Frontal cortex (tissue), 4 donors: ENCODE results near the gene XIAP. TPM values are rescaled to one million over a fixed set of nuclear protein-coding genes. Genes with fewer than 3 reads are reported as not detected.
A peak's percentile ranks its signal among the peaks of the same experiment; 100 is the strongest.

Experiments
- DNase-seq, 2 donors: peaks; one replicate each; pipeline ENCODE4 v3.0.0; 2012; ENCODE audit warnings: low spot score in 2 of 2
- FAIRE-seq: peaks from 2 replicates; lab custom pipeline; 2012; peaks lifted over from hg19 to GRCh38; lab: Jason Lieb, UNC
- small RNA-seq: library from RNA; depleted of rRNA; stranded (forward); fragments of <200 nt; gene quantifications from one replicate; pipeline ENCODE3, GENCODE V24; 2014
- total RNA-seq: library from RNA; depleted of rRNA; stranded (reverse); fragments of >200 nt; gene quantifications from one replicate; pipeline ENCODE4 v1.2.3, GENCODE V29; 2014
- donor health status: control.
- donor health status: control.
- donor health status: control.

The XIAP gene
- total RNA-seq, 1 donor from 2014 or later = 77.5 TPM

- FAIRE-seq = no peak
- no peak for DNase-seq
Observed at GRCh38 chrX:123943074-123943473, 83.2 kb downstream of the XIAP start.

DNA sequence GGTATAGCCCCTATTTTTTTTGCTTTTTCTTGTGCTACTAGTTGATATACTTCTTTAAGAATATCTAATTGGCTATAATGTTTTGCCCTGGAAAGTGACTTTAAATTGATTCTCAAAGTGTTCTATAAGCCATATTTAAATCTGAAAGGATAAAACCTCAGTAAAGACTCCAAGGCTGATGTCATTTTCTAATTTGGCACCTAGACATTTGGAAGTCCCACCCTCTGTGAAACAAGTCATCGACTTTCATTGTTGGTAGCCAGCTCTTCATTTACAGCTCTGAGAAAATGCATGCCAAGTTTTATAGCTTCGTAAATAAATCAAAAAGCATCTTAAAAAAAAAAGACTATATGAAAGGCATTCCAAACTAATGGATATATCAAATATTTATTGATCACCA, 83.6 kb downstream of the XIAP start:
- DNase-seq (no peak), FAIRE-seq (no peak)

- DNase-seq (no peak), FAIRE-seq (no peak)
Observed at GRCh38 chrX:123949846-123950245, 90.0 kb downstream of the XIAP start.

- FAIRE-seq = no peak
- DNase-seq = peak in 1 of 2 donors; percentile 9
Observed at GRCh38 chrX:123959281-123960063, 99.6 kb downstream of the XIAP start.

DNA sequence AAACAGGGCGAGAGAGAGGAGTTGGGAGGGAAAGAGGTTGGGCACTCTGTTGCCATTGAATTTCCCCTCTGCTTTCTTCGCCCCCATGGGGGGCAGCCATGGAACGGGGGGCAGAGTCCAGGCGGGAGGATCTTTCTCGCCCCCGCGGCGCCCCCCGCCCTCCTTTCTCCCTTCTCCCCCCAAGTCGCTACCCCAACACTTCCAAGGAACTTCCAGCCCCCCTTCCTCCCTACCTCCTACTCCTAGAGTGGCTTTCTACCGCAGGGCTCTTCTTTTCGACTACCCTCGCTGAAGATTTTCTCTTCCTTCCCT, 101.1 kb downstream of the XIAP start:
- DNase-seq (no peak), FAIRE-seq (no peak)

- DNase-seq = peak; percentile 33 to 51
- FAIRE-seq = no peak
Observed at GRCh38 chrX:123961268-123962005, 101.6 kb downstream of the XIAP start, which contains the start of gene STAG2. Gene STAG2 (plus strand): TSS chrX:123961706. CDS start chrX:124022628, 60,922 bp downstream.

- DNase-seq (no peak), FAIRE-seq (no peak)
Observed at GRCh38 chrX:123962006-123962467, 102.2 kb downstream of the XIAP start.

DNA sequence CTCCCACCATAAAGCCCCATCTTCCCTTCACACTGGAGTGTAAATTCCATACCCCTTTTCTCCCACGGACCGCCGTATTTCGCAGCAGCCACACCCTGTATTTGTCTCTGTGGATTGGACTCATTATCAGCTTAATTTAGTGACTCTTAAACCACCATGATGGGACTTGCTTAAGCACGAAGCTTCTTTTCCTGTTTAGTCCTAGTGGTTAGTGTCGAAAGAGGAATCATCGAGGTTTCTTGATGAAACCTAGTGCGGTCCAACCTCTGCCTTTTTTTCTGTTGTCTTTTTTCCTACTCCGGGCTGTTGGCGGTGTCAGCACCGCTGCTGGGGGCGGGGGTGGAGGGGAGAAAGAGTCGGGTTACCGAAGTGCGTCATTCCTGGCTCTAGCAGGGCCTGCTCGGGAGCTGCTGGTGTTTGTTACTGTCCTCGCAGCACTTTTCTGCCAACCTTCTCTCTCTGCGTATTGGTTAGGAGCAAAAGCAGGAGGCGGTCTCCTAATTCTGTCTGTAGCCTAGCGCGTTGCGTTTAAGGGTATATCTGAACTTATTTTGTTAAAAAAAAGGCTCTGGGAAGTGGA, 103.0 kb downstream of the XIAP start:
- no peak for FAIRE-seq
- peak; percentile 38 to 46 for DNase-seq

Small RNAs within 50 kb of the gene (small RNA-seq; reads per million reads assigned to genes)
- not detected for gene RF00019
- not detected for gene RN7SL190P
- gene RNU6-122P = not detected

Other genes starting within 250 kb of the XIAP start
- 80.7 TPM for gene THOC2, start 127.0 kb upstream of the XIAP start, total RNA-seq
- 117 TPM for gene STAG2, start 101.7 kb downstream of the XIAP start, total RNA-seq